H9 (cell line): ENCODE data around the gene OXSM. TPM values are rescaled to one million over a fixed set of nuclear protein-coding genes. Genes with fewer than 3 reads are reported as not detected.
A peak's percentile ranks its signal among the peaks of the same experiment; 100 is the strongest.

Experiments used
- DNase-seq: peaks from one replicate; pipeline ENCODE4 v3.0.0-alpha.2; 2017
- H2AFZ ChIP-seq: one replicate; pipeline ENCODE4 v1.6.1; 2013; ENCODE audit warnings: mild to moderate bottlenecking, low read length, control low read depth, moderate library complexity
- H2AK5ac ChIP-seq: 2 replicates; pipeline ENCODE4 v1.6.1; 2013; ENCODE audit warnings: low read length, control low read depth, mixed read lengths; ENCODE audit not compliant: insufficient read length
- H2BK120ac ChIP-seq: one replicate; pipeline ENCODE4 v1.6.1; 2013; ENCODE audit warnings: low read depth, mild to moderate bottlenecking, low read length, control low read depth, inconsistent platforms; ENCODE audit not compliant: poor library complexity, severe bottlenecking
- H2BK12ac ChIP-seq: 2 replicates; pipeline ENCODE4 v1.6.1; 2013; ENCODE audit warnings: low read length, control low read depth, mixed read lengths, low read depth; ENCODE audit not compliant: insufficient read length
- H2BK15ac ChIP-seq: 2 replicates; pipeline ENCODE4 v1.6.1; 2013; ENCODE audit warnings: low read depth, low read length, control low read depth
- H2BK20ac ChIP-seq: one replicate; pipeline ENCODE4 v1.6.1; 2013; ENCODE audit warnings: low read depth, mild to moderate bottlenecking, low read length, control low read depth, inconsistent platforms; ENCODE audit not compliant: poor library complexity, severe bottlenecking
- H2BK5ac ChIP-seq: 2 replicates; pipeline ENCODE4 v1.6.1; 2013; ENCODE audit warnings: low read length, control low read depth, mixed read lengths; ENCODE audit not compliant: insufficient read length
- H3K14ac ChIP-seq: 2 replicates; pipeline ENCODE4 v1.6.1; 2013; ENCODE audit warnings: low read length, control low read depth; ENCODE audit not compliant: insufficient read depth
- H3K18ac ChIP-seq: 2 replicates; pipeline ENCODE4 v1.6.1; 2013; ENCODE audit warnings: low read depth, mild to moderate bottlenecking, mixed read lengths, low read length, control low read depth; ENCODE audit not compliant: insufficient read length
- H3K23ac ChIP-seq: 2 replicates; pipeline ENCODE4 v1.6.1; 2013; ENCODE audit warnings: low read length, control low read depth, mixed read lengths, low read depth; ENCODE audit not compliant: insufficient read length
- H3K23me2 ChIP-seq: 2 replicates; pipeline ENCODE4 v1.6.1; 2013; ENCODE audit warnings: low read depth, mild to moderate bottlenecking, mixed read lengths, low read length, control low read depth; ENCODE audit not compliant: insufficient read length, poor library complexity, severe bottlenecking
- H3K27ac ChIP-seq: 2 replicates; pipeline ENCODE4 v1.5.1; 2013; ENCODE audit warnings: low read length, control low read depth, mixed read lengths, low read depth; ENCODE audit not compliant: insufficient read length
- H3K27me3 ChIP-seq: 2 replicates; pipeline ENCODE4 v1.6.1; 2013; ENCODE audit warnings: low read length, control low read depth, inconsistent platforms; ENCODE audit not compliant: insufficient read depth
- H3K4ac ChIP-seq: 2 replicates; pipeline ENCODE4 v1.6.1; 2013; ENCODE audit warnings: low read depth, mild to moderate bottlenecking, control low read depth, inconsistent platforms, low read length, moderate library complexity
- H3K4me1 ChIP-seq: 2 replicates; pipeline ENCODE4 v1.6.1; 2013; ENCODE audit warnings: low read length, control low read depth, inconsistent platforms; ENCODE audit not compliant: insufficient read depth
- H3K4me2 ChIP-seq: 2 replicates; pipeline ENCODE4 v1.6.1; 2013; ENCODE audit warnings: low read length, control low read depth, mixed read lengths; ENCODE audit not compliant: insufficient read length, insufficient read depth
- H3K56ac ChIP-seq: 2 replicates; pipeline ENCODE4 v1.6.1; 2013; ENCODE audit warnings: low read depth, mild to moderate bottlenecking, mixed read lengths, low read length, control low read depth; ENCODE audit not compliant: insufficient read length
- H3K79me1 ChIP-seq: 2 replicates; pipeline ENCODE4 v1.6.1; 2013; ENCODE audit warnings: low read depth, mild to moderate bottlenecking, moderate library complexity, low read length, control low read depth, inconsistent platforms; ENCODE audit not compliant: insufficient read depth, poor library complexity, severe bottlenecking
- H3K79me2 ChIP-seq: 2 replicates; pipeline ENCODE4 v1.6.1; 2013; ENCODE audit warnings: low read length, control low read depth, inconsistent platforms; ENCODE audit not compliant: insufficient read depth
- H3K9ac ChIP-seq: 2 replicates; pipeline ENCODE4 v1.6.1; 2013; ENCODE audit warnings: low read length, control low read depth, mixed read lengths; ENCODE audit not compliant: insufficient read length; ENCODE audit errors: extremely low read depth
- H3K9me3 ChIP-seq: one replicate; pipeline ENCODE4 v1.6.1; 2013; ENCODE audit warnings: low read depth, low read length, inconsistent platforms; ENCODE audit not compliant: control insufficient read depth
- H3T11ph ChIP-seq: one replicate; pipeline ENCODE4 v1.6.1; 2013; ENCODE audit warnings: mild to moderate bottlenecking, low read length, control low read depth, inconsistent platforms
- H4K20me1 ChIP-seq: one replicate; pipeline ENCODE4 v1.6.1; 2013; ENCODE audit not compliant: control insufficient read depth, insufficient read length, insufficient read depth
- H4K5ac ChIP-seq: 2 replicates; pipeline ENCODE4 v1.6.1; 2013; ENCODE audit warnings: low read depth, mild to moderate bottlenecking, mixed read lengths, low read length, control low read depth; ENCODE audit not compliant: insufficient read length
- H4K8ac ChIP-seq: replicated peaks from 2 replicates; pipeline ENCODE4 v1.6.1; 2013; ENCODE audit warnings: low read length, control low read depth, mixed read lengths, low read depth; ENCODE audit not compliant: insufficient read length
- H4K91ac ChIP-seq: 2 replicates; pipeline ENCODE4 v1.6.1; 2013; ENCODE audit warnings: low read depth, mild to moderate bottlenecking, moderate library complexity, mixed read lengths, low read length, control low read depth; ENCODE audit not compliant: insufficient read length
- H3K27ac Mint-ChIP-seq, 3 experiments: 2 replicates in 2 of 3; 3 replicates in 1 of 3; pipeline ENCODE4 v1.8.0; 2020 to 2021; ENCODE audit warnings: mixed read lengths in 3 of 3, mild to moderate bottlenecking in 1 of 3, moderate library complexity in 1 of 3
- H3K27me3 Mint-ChIP-seq: 2 replicates; pipeline ENCODE4 v1.8.0; 2021; ENCODE audit warnings: low read depth, mild to moderate bottlenecking, moderate library complexity, mixed read lengths
- H3K36me3 Mint-ChIP-seq, 3 experiments: 2 replicates in 2 of 3; 3 replicates in 1 of 3; pipeline ENCODE4 v1.8.0; 2020 to 2021; ENCODE audit warnings: low read depth in 3 of 3, mixed read lengths in 3 of 3; ENCODE audit not compliant: insufficient read depth in 1 of 3
- H3K4me1 Mint-ChIP-seq, 2 experiments: 2 replicates each; pipeline ENCODE4 v1.8.0; 2020; ENCODE audit warnings: mixed read lengths in 2 of 2
- H3K4me3 Mint-ChIP-seq, 2 experiments: 2 replicates in 1 of 2; 3 replicates in 1 of 2; pipeline ENCODE4 v1.8.0; 2020 to 2021; ENCODE audit warnings: mild to moderate bottlenecking in 2 of 2, mixed read lengths in 2 of 2, moderate library complexity in 1 of 2
- H3K9me3 Mint-ChIP-seq, 2 experiments: 2 replicates in 1 of 2; 3 replicates in 1 of 2; pipeline ENCODE4 v1.8.0; 2020; ENCODE audit warnings: mild to moderate bottlenecking in 2 of 2, mixed read lengths in 2 of 2, moderate library complexity in 1 of 2
- CTCF ChIP-seq: fragments of 200-600 bp; sonication (generic); conservative IDR thresholded peaks from 3 replicates; pipeline ENCODE4 v1.8.0; 2021; ENCODE audit warnings: antibody characterized with exemption, mild to moderate bottlenecking
- WGBS: extraction: QIAGEN DNeasy Blood & Tissue Kit; methylation state at CpG from one replicate; pipeline ENCODE4 v1.1.7; 2013; ENCODE audit warnings: missing lambda C conversion rate, low lambda C conversion rate, mixed read lengths; ENCODE audit not compliant: insufficient read length; ENCODE audit errors: extremely low coverage; 5-methylcytosine and 5-hydroxymethylcytosine counted together
- long read RNA-seq: library from polyadenylated mRNA; unstranded; transcript quantifications from one replicate; pipeline ENCODE4 v2.0.0, GENCODE V29; 2020
- total RNA-seq: library from RNA; stranded (reverse); gene quantifications from 2 replicates; pipeline ENCODE4 v1.2.1, GENCODE V29; 2021

The OXSM gene
- 2.5 and 3.5 TPM in 2 replicates for total RNA-seq
- long read RNA-seq, transcript OXSM-201 (3 exons, 1,519 nt), result major isoform, 23 of 30 reads
- long read RNA-seq, partial matches to known transcripts, result 2 of 30 reads
- long read RNA-seq, other reads (novel, unspliced or antisense), result 5 of 30 reads

DNA sequence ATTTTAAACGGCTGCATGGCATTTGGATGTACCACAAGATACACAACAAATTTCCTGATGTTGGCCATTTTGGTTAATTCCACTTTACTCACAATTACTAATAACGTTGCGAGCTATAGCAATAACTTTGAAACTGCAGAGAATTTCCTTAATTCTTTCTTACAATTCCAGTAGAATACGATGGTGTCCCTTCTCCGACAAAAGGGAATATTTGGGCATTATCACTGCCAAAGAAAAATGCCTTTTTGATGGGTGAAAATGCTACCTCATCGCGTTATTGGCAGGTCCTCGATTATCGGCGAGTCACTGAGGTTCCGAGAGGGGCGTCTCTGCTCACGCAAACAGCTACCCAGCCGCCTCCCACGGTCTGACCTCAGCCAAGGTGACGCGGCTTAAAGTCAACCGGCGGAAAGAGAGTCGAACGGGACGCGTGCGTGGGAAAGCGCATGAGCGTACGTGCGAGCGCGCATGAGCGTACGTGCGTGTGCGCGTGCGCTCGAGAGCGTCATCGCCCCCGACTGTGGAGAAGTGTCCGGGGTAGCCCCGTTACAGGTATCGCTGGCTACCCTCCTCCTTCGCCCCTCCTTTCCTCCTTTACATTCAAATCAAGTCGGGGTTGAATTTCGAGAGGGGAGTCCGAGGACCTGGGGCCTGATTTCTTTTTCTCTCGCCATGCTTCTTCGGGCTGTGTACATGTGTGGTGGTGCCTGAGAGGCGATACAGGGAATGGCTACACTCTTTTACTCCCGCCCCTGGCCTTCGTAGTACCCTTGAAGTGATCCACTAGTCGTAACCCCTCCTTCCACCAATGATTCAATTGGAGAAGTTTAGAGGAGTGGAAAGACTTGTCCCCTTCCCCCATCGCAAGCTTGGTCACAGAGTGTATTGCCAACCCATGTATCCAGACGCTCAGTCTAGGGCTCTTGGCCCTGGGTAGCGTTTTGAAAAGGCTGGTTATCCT is at the start of gene OXSM:
Gene OXSM, plus strand, starts transcription at position 495 of the 961 bp plus-strand sequence. CDS start 931 bp downstream, outside the sequence.
- H3K9me3 ChIP-seq, result no peaks in the 10 kb centered on the region
- no peak within 1 kb of the TSS for H3K27ac ChIP-seq
- WGBS, result no CpG with 5 or more reads among the region's 56 CpGs
- Mint-ChIP-seq H3K4me1 (peaks cover 30 to 39% of the 10 kb centered on the region in 2 experiments), H3K27me3 (no peaks in the 10 kb centered on the region), H3K27ac (peak within 1 kb of the TSS; percentile 91 to 96 (median 91)), H3K9me3 (no peaks in the 10 kb centered on the region), H3K36me3 (no peaks in the 10 kb centered on the region; a peak in 1 of 7 replicates), H3K4me3 (peak within 1 kb of the TSS; percentile 70 to 82)
- H3K23ac ChIP-seq, result no peak within 1 kb of the TSS
- H3K4ac ChIP-seq, result no peak within 1 kb of the TSS
- no peak within 1 kb of the TSS for H2BK15ac ChIP-seq
- no peaks in the 10 kb centered on the region for H3K4me1 ChIP-seq
- H2BK5ac ChIP-seq, result no peak within 1 kb of the TSS
- no peak within 1 kb of the TSS for H2BK20ac ChIP-seq
- no peaks in the 10 kb centered on the region for H4K20me1 ChIP-seq
- H4K91ac ChIP-seq, result no peak within 1 kb of the TSS
- H2BK120ac ChIP-seq, result no peak within 1 kb of the TSS
- H3K18ac ChIP-seq, result no peak within 1 kb of the TSS
- H3T11ph ChIP-seq, result no peak within 1 kb of the TSS
- peak; percentile 62 for DNase-seq
- H3K4me2 ChIP-seq, result peak within 1 kb of the TSS; percentile 54
- no peak within 1 kb of the TSS for H2AK5ac ChIP-seq
- no peak for TF ChIP-seq CTCF
- no peak within 1 kb of the TSS for H3K9ac ChIP-seq
- no peak within 1 kb of the TSS for H4K5ac ChIP-seq
- peak within 1 kb of the TSS; percentile 19 for H2AFZ ChIP-seq
- H3K79me1 ChIP-seq, result no peaks in the 10 kb centered on the region
- H3K79me2 ChIP-seq, result no peaks in the 10 kb centered on the region
- H3K56ac ChIP-seq, result no peak within 1 kb of the TSS
- no peak within 1 kb of the TSS for H2BK12ac ChIP-seq
- no peaks in the 10 kb centered on the region for H3K27me3 ChIP-seq
- H3K23me2 ChIP-seq, result peaks cover 7% of the 10 kb centered on the region
- no peak within 1 kb of the TSS for H4K8ac ChIP-seq
- no peak within 1 kb of the TSS for H3K14ac ChIP-seq
